ENCODE measurements around the gene SYNE2.

Gene SYNE2

DNA sequence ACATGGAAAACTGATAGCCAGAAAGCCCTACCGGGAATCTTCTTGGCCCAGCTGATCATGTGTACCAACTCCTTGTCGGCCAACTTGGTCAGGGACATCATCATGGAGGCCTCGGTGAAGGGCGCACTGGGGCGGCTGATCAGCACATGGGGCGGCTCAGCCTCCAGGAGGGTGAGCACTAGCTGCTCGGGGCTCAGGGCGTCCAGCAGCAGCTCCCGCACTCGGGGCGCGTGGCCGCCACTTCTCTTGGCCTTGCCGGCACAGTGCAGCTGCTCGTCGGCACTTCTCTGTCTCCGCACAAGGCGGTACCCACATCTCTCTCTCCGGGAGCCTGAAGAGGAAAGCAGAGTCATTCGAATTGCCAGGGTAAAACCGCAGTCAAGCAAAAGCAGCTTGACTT lies 407.6 kb downstream of the SYNE2 start:
- TF ChIP-seq CTCF (IDR thresholded peaks at IDR 0.05; ENCODE audit: low read length, missing control alignments): no peak
- no peak for DNase-seq (ENCODE audit: low read depth)
- H3K4me3 ChIP-seq (replicated peaks; ENCODE audit: low read depth, low read length): no peak overlapping the region

GRCh38 chr14:64265222-64265621 lies 412.4 kb downstream of the SYNE2 start:
- DNase-seq (ENCODE audit: low read depth): no peak
- no peak for TF ChIP-seq CTCF (IDR thresholded peaks at IDR 0.05; ENCODE audit: low read length, missing control alignments)
- H3K4me3 ChIP-seq (replicated peaks; ENCODE audit: low read depth, low read length): no peak overlapping the region

DNA sequence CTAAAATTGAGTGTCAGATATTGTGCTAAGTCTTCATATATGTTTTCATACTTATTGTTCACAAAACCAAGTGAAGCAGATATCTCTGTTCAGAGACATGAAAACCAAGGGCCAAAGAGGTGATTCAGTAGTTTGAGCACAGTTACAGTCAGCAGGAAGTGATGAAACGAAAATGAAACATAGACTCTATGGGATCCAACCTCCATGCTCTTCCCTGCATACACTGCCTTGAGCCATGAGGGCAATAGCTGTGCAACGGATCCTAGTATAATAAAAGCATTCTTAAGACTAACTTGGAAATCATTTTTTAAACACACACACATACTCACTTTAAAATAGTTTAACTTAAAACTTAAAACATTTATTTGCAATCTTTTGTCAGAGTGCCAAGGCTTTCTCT lies 413.4 kb downstream of the SYNE2 start:
- H3K4me3 ChIP-seq (replicated peaks; ENCODE audit: low read depth, low read length): no peak overlapping the region
- peak; percentile 62 for DNase-seq (ENCODE audit: low read depth)

GRCh38 chr14:64272019-64272418 lies 419.2 kb downstream of the SYNE2 start:
- no peak for TF ChIP-seq CTCF (IDR thresholded peaks at IDR 0.05; ENCODE audit: low read length, missing control alignments)
- no peak overlapping the region for H3K4me3 ChIP-seq (replicated peaks; ENCODE audit: low read depth, low read length)
- no peak for DNase-seq (ENCODE audit: low read depth)

More for the DNA sequence above, 413.4 kb downstream of the SYNE2 start:
- no peak for TF ChIP-seq CTCF (IDR thresholded peaks at IDR 0.05; ENCODE audit: low read length, missing control alignments)
